Measurements from ENCODE around the gene BCL7A.
"Not testable (repeated sequence)": the region's sequence is repeated elsewhere in the genome, so short reads cannot be mapped to it uniquely, and the experiment has no call there.

BCL7A gene

DNA sequence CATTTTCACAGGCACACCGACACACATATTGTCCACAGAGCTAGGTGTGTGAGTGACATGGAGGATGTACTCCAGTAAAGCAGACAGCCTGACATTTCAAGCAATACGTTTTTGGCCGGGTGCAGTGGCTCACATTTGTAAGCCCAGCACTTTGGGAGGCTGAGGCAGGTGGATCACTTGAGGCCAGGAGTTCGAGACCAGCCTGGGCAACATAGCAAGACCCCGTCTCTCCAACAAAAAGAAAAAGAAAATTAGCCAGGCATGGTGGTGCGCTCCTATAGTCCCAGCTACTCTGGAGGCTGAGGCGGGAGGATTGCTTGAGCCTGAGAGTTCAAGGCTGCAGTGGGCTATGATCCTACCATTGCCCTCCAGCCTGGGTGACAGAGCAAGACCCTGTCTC is 34.7 kb downstream of the BCL7A start:
- not testable (repeated sequence) for DNase-seq (ENCODE audit: low spot score)

GRCh38 chr12:122057007-122057735 is 35.5 kb downstream of the BCL7A start:
- no peak for DNase-seq (ENCODE audit: low spot score)

GRCh38 chr12:122057769-122058168 is 36.1 kb downstream of the BCL7A start:
- no peak for DNase-seq (ENCODE audit: low spot score)

- DNase-seq (ENCODE audit: low spot score), result no peak
Measured at GRCh38 chr12:122058549-122059149, 37.0 kb downstream of the BCL7A start.

GRCh38 chr12:122059203-122059960 is 37.7 kb downstream of the BCL7A start:
- DNase-seq (ENCODE audit: low spot score), result no peak

GRCh38 chr12:122060081-122060501 is 38.4 kb downstream of the BCL7A start:
- DNase-seq (ENCODE audit: low spot score), result no peak

- DNase-seq (ENCODE audit: low spot score), result no peak
Measured at GRCh38 chr12:122061253-122061652, 39.6 kb downstream of the BCL7A start.

GRCh38 chr12:122062832-122063693 is 41.4 kb downstream of the BCL7A start:
- DNase-seq (ENCODE audit: low spot score), result no peak

DNA sequence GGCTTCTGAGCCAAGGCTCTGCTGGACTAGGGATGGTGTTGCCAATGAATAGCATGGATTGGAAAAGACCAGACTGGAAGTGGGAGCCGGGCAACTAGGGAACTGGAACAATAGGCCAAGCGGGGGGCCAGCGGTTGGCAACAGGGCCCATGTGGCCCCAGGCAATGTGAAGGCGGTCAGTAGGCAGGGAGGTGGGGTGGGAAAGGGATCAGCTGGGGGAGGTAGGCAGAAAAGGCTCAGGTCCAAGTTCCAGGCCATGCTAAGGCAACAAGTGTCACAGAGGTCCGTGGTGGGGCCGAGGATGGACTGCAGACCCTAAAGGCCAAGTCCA is 42.0 kb downstream of the BCL7A start:
- DNase-seq (ENCODE audit: low spot score), result no peak

- peak; percentile 94 for DNase-seq (ENCODE audit: low spot score)
Measured at GRCh38 chr12:122064025-122064777, 42.5 kb downstream of the BCL7A start.

GRCh38 chr12:122064780-122065588 is 43.3 kb downstream of the BCL7A start:
- DNase-seq (ENCODE audit: low spot score), result no peak

GRCh38 chr12:122067548-122067947 is 45.9 kb downstream of the BCL7A start:
- no peak for DNase-seq (ENCODE audit: low spot score)

DNA sequence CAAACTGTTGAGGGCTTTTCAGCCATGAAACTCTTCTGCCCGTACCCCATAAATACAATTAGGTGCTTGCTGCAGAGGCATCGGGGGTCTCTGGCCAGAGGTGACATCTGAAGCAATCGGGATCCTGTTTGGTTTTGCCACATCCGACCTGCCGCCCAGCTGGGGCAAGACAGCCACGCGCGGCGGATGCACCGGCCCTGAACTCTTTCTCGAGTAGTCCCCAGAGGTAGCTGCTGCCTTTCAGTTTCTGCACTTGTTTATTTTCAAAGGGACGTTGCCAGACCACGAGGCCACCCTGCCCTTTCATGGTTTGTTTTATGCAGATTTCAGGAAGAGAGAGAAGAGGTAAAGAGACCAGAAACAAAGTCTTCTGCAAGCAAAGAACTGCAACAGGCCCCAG is 46.3 kb downstream of the BCL7A start:
- peak; percentile 86 for DNase-seq (ENCODE audit: low spot score)

- no peak for DNase-seq (ENCODE audit: low spot score)
Measured at GRCh38 chr12:122072031-122072970, 50.6 kb downstream of the BCL7A start.

DNA sequence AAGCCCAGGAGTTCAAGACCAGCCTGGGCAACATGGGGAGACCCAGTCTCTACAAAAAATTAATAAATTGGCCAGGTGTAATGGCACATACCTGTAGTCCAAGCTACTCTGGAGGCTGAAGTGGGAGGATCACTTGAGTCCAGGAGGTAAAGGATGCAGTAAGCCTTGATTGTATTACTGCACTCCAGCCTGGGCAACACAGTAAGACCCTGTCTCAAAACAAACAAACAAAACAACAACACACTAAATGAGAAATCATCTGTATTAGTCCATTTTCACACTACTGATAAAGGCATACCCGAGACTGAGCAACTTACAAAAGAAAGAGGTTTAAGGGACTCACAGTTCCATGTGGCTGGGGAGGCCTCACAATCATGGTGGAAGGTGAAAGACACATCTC is 52.1 kb downstream of the BCL7A start:
- DNase-seq (ENCODE audit: low spot score), result no peak

- no peak for DNase-seq (ENCODE audit: low spot score)
Measured at GRCh38 chr12:122076743-122077495, 55.2 kb downstream of the BCL7A start.

DNA sequence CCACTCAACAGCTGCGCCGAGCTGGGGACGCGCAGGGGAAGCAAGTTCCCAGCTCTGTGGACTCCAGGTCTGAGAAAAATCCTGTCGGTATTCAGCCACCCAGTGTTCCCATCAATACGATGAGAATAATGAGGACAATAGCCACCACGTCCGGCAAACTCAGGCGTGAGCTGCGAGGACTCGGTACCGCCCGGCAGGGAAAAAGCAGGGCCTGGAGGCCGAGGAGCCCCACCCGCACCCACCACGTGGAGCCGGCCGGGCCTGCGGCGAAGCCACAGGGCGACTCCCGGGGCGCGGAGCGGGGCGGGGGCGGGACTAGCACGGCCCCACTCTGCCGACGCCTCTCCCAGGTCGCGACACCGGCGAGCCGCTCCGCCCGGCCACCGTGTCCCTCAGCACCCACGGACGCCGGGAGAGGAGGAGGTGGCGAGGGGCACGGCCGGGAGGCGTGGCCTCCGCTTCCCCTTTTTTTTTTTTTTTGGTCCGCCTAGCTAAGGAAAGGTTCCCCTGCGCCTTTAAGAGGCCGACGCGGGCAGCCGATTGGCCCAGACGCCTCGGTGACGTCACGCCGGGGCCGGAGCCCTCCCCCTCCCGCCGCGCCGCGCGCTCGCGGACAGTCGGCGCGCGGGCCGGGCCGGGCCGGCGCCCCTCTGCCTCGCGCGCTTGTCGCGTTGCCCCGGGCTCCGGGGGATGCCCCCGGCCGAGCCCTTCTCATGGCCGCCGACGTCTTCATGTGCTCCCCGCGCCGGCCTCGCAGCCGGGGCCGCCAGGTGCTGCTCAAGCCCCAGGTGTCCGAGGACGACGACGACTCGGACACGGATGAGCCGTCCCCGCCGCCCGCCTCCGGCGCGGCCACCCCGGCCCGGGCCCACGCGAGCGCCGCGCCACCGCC is 56.7 kb downstream of the BCL7A start, which contains the start of gene MLXIP:
TSS of gene MLXIP (plus strand) at position 616 of the 892 bp plus-strand sequence. CDS start at position 714, 98 bp downstream.
- DNase-seq (ENCODE audit: low spot score), result peak; percentile 91

Data from NAMALWA (cell line).